H1 (cell line): ENCODE measurements around the gene KRT9. TPM values are rescaled to one million over a fixed set of nuclear protein-coding genes. Genes with fewer than 3 reads are reported as not detected.

Experiments used
- CTCF ChIA-PET: fragments of 300-600 bp; sonication (Branson Sonifier 250); formaldehyde crosslinking; loops from one replicate; lab custom pipeline; 2021; ENCODE audit not compliant: partially characterized antibody; lab: Charles Lee
- POLR2A ChIA-PET: fragments of 300-600 bp; sonication (Branson Sonifier 250); formaldehyde crosslinking; loops from one replicate; lab custom pipeline; 2021; ENCODE audit warnings: inconsistent platforms; ENCODE audit not compliant: partially characterized antibody; lab: Charles Lee
- DNase-seq, 2 experiments: peaks; one replicate each; pipeline versions ENCODE4 v3.0.0 to v3.0.0-alpha.2; 2010 to 2022; ENCODE audit warnings: low spot score in 2 of 2, low read depth in 1 of 2, mixed read lengths in 1 of 2
- FAIRE-seq: peaks from 2 replicates; lab custom pipeline; 2011; peaks lifted over from hg19 to GRCh38; lab: Jason Lieb, UNC
- H2AFZ ChIP-seq: 2 replicates; pipeline ENCODE4 v1.8.1; 2012; ENCODE audit warnings: low read length, inconsistent platforms
- H2AK5ac ChIP-seq: 2 replicates; pipeline ENCODE4 v1.6.1; 2013; ENCODE audit warnings: low read depth, low read length
- H2BK120ac ChIP-seq: replicated peaks from 2 replicates; pipeline ENCODE3; 2013; ENCODE audit warnings: low read depth, low read length, inconsistent platforms
- H2BK12ac ChIP-seq: 2 replicates; pipeline ENCODE4 v1.6.1; 2013; ENCODE audit warnings: low read depth, low read length
- H2BK15ac ChIP-seq: 2 replicates; pipeline ENCODE4 v1.6.1; 2013; ENCODE audit warnings: low read length
- H2BK20ac ChIP-seq: 2 replicates; pipeline ENCODE4 v1.6.1; 2013; ENCODE audit warnings: low read length
- H2BK5ac ChIP-seq: 2 replicates; pipeline ENCODE4 v1.6.1; 2013; ENCODE audit warnings: low read depth, low read length
- H3K14ac ChIP-seq: 2 replicates; pipeline ENCODE4 v1.6.1; 2013; ENCODE audit warnings: inconsistent platforms; ENCODE audit not compliant: insufficient read length
- H3K18ac ChIP-seq: 2 replicates; pipeline ENCODE4 v1.6.1; 2013; ENCODE audit warnings: low read length; ENCODE audit errors: extremely low read depth
- H3K23ac ChIP-seq: 2 replicates; pipeline ENCODE4 v1.6.1; 2013; ENCODE audit warnings: inconsistent platforms; ENCODE audit not compliant: insufficient read length
- H3K23me2 ChIP-seq: 2 replicates; pipeline ENCODE4 v1.6.1; 2013; ENCODE audit warnings: low read depth, low read length
- H3K27ac ChIP-seq: 2 replicates; pipeline ENCODE4 v1.6.1; 2011; ENCODE audit warnings: low read depth, low read length, inconsistent platforms
- H3K27me3 ChIP-seq, 4 experiments: replicated peaks in 1 of 4; 1 replicate in 1 of 4; 2 replicates in 3 of 4; pipeline versions ENCODE4 v1.6.1 to v1.8.1; 2011 to 2013; ENCODE audit warnings: low read length in 3 of 4, mild to moderate bottlenecking in 3 of 4, inconsistent platforms in 2 of 4, mixed read lengths in 2 of 4, moderate library complexity in 1 of 4; ENCODE audit not compliant: control insufficient read depth in 3 of 4, insufficient read depth in 3 of 4; ENCODE audit errors: extremely low read depth in 1 of 4
- H3K36me3 ChIP-seq, 4 experiments: 2 replicates each; pipeline versions ENCODE4 v1.6.1 to v1.8.1; 2011 to 2013; ENCODE audit warnings: mild to moderate bottlenecking in 4 of 4, low read length in 3 of 4, moderate library complexity in 2 of 4, control low read depth in 1 of 4, inconsistent platforms in 1 of 4; ENCODE audit not compliant: insufficient read depth in 4 of 4, control insufficient read depth in 2 of 4
- H3K4ac ChIP-seq: replicated peaks from 2 replicates; pipeline ENCODE3; 2013; ENCODE audit warnings: low read length, low read depth, mixed read lengths, inconsistent platforms; ENCODE audit not compliant: insufficient read length
- H3K4me1 ChIP-seq, 4 experiments: replicated peaks in 1 of 4; 1 replicate in 1 of 4; 2 replicates in 3 of 4; pipeline versions ENCODE4 v1.6.1 to v1.8.1; 2011 to 2013; ENCODE audit warnings: low read length in 3 of 4, inconsistent platforms in 2 of 4, mixed read lengths in 1 of 4; ENCODE audit not compliant: insufficient read depth in 4 of 4, control insufficient read depth in 3 of 4
- H3K4me2 ChIP-seq, 2 experiments: 2 replicates each; pipeline versions ENCODE4 v1.6.1 to v1.8.1; 2011 to 2013; ENCODE audit warnings: low read depth in 2 of 2, low read length in 2 of 2, control low read depth in 1 of 2, inconsistent platforms in 1 of 2, mild to moderate bottlenecking in 1 of 2; ENCODE audit not compliant: insufficient read depth in 1 of 2
- H3K4me3 ChIP-seq, 4 experiments: fragments of 200-600, 300-600 bp in 1 of 4; sonication (generic), shearing (Covaris generic), sonication (Bioruptor Twin) in 1 of 4; 2 replicates each; pipeline versions ENCODE4 v1.5.1 to v1.8.1; 2011 to 2016; ENCODE audit warnings: low read length in 4 of 4, low read depth in 3 of 4, control low read depth in 2 of 4, inconsistent platforms in 2 of 4, mild to moderate bottlenecking in 2 of 4, mixed read lengths in 1 of 4, moderate library complexity in 1 of 4; ENCODE audit not compliant: insufficient read depth in 2 of 4; ENCODE audit errors: extremely low read depth in 1 of 4
- H3K56ac ChIP-seq: replicated peaks from 2 replicates; pipeline ENCODE3; 2013; ENCODE audit warnings: low read depth, mild to moderate bottlenecking, mixed read lengths, low read length, inconsistent platforms; ENCODE audit not compliant: insufficient read length
- H3K79me1 ChIP-seq: 2 replicates; pipeline ENCODE4 v1.6.1; 2013; ENCODE audit warnings: low read depth, low read length, control low read depth
- H3K79me2 ChIP-seq, 2 experiments: 2 replicates each; pipeline versions ENCODE4 v1.6.1 to v1.8.1; 2012 to 2013; ENCODE audit warnings: low read length in 2 of 2, mild to moderate bottlenecking in 2 of 2, inconsistent platforms in 1 of 2; ENCODE audit not compliant: insufficient read depth in 2 of 2, control insufficient read depth in 1 of 2
- H3K9ac ChIP-seq, 4 experiments: replicated peaks in 1 of 4; 1 replicate in 1 of 4; 2 replicates in 3 of 4; pipeline versions ENCODE4 v1.6.1 to v1.8.1; 2011 to 2013; ENCODE audit warnings: low read depth in 3 of 4, low read length in 3 of 4, control low read depth in 2 of 4, mild to moderate bottlenecking in 2 of 4, moderate library complexity in 2 of 4, inconsistent platforms in 1 of 4; ENCODE audit errors: extremely low read depth in 1 of 4
- H3K9me3 ChIP-seq, 2 experiments: 2 replicates each; pipeline versions ENCODE4 v1.6.1 to v1.8.1; 2012 to 2013; ENCODE audit warnings: mild to moderate bottlenecking in 2 of 2, moderate library complexity in 2 of 2, control low read depth in 1 of 2, inconsistent platforms in 1 of 2, low read depth in 1 of 2, low read length in 1 of 2, mixed read lengths in 1 of 2; ENCODE audit not compliant: insufficient read depth in 2 of 2
- H4K20me1 ChIP-seq, 2 experiments: replicated peaks in 1 of 2; 2 replicates each; pipeline versions ENCODE3 to v1.8.1; 2011 to 2013; ENCODE audit warnings: inconsistent platforms in 2 of 2, low read length in 2 of 2, mild to moderate bottlenecking in 1 of 2; ENCODE audit not compliant: insufficient read depth in 2 of 2, control insufficient read depth in 1 of 2
- H4K5ac ChIP-seq: 2 replicates; pipeline ENCODE4 v1.6.1; 2013; ENCODE audit warnings: low read length, low read depth, mixed read lengths, inconsistent platforms; ENCODE audit not compliant: insufficient read length
- H4K8ac ChIP-seq: 2 replicates; pipeline ENCODE4 v1.8.0; 2013; ENCODE audit warnings: mild to moderate bottlenecking, moderate library complexity, low read length, inconsistent platforms; ENCODE audit not compliant: insufficient read depth; ENCODE audit errors: extremely low read depth
- H4K91ac ChIP-seq: replicated peaks from 2 replicates; pipeline ENCODE3; 2013; ENCODE audit warnings: low read length, mixed read lengths, inconsistent platforms; ENCODE audit not compliant: insufficient read length
- CTCF ChIP-seq, 3 experiments: IDR thresholded peaks; 1 replicate in 2 of 3; 2 replicates in 1 of 3; pipeline versions ENCODE4 v1.5.1 to v1.6.1; 2011; ENCODE audit warnings: low read length in 3 of 3, mild to moderate bottlenecking in 3 of 3, inconsistent platforms in 2 of 3, low read depth in 1 of 3, moderate library complexity in 1 of 3; ENCODE audit not compliant: insufficient read depth in 1 of 3; ENCODE audit errors: control extremely low read depth in 1 of 3
- EGR1 ChIP-seq: IDR thresholded peaks from 2 replicates; pipeline ENCODE4 v1.6.1; 2011; ENCODE audit warnings: low read depth, low read length, borderline replicate concordance
- KDM1A ChIP-seq: fragments of 200-600, 300-600 bp; sonication (generic); IDR thresholded peaks from 2 replicates; pipeline ENCODE4 v1.7.1; 2016; ENCODE audit warnings: mild to moderate bottlenecking, low read length, borderline replicate concordance
- WGBS, 2 experiments: shearing (Covaris generic) in 1 of 2; methylation state at CpG; one replicate each; pipeline versions ENCODE4 v1.1.6 to v1.1.7; 2013 to 2015; ENCODE audit warnings: low lambda C conversion rate in 2 of 2, mixed read lengths in 2 of 2, inconsistent platforms in 1 of 2, low coverage in 1 of 2, missing lambda C conversion rate in 1 of 2; ENCODE audit not compliant: insufficient replicate concordance in 2 of 2, insufficient coverage in 1 of 2, insufficient read length in 1 of 2; ENCODE audit errors: extremely low coverage in 1 of 2, missing lambda C conversion rate in 1 of 2; 5-methylcytosine and 5-hydroxymethylcytosine counted together
- polyA plus RNA-seq, 7 experiments: library from polyadenylated mRNA; depleted of rRNA in 3 of 7; stranded (reverse) in 5 of 7; unstranded in 2 of 7; fragments of >200 nt in 5 of 7; fragments of 200-250 nt in 2 of 7; gene quantifications; 1 replicate in 5 of 7; 2 replicates in 1 of 7; 4 replicates in 1 of 7; pipeline versions ENCODE4 v1.2.1 to v1.2.3, GENCODE V29; 2011 to 2013; ENCODE audit warnings: missing spikeins in 2 of 7, mixed read lengths in 2 of 7
- total RNA-seq: library from RNA; stranded (reverse); fragmentation: NEBNext Ultra II Directional; extraction: Animal tissue kit (Norgen Biotek cat#: 25700); gene quantifications from 2 replicates; pipeline ENCODE4 v1.2.1, GENCODE V29; 2021

KRT9 gene
- total and polyA plus RNA-seq, 2 of the 8 experiments (the other 6 are each of a cell fraction or from before 2014, with no cell fraction given), result not detected

DNA sequence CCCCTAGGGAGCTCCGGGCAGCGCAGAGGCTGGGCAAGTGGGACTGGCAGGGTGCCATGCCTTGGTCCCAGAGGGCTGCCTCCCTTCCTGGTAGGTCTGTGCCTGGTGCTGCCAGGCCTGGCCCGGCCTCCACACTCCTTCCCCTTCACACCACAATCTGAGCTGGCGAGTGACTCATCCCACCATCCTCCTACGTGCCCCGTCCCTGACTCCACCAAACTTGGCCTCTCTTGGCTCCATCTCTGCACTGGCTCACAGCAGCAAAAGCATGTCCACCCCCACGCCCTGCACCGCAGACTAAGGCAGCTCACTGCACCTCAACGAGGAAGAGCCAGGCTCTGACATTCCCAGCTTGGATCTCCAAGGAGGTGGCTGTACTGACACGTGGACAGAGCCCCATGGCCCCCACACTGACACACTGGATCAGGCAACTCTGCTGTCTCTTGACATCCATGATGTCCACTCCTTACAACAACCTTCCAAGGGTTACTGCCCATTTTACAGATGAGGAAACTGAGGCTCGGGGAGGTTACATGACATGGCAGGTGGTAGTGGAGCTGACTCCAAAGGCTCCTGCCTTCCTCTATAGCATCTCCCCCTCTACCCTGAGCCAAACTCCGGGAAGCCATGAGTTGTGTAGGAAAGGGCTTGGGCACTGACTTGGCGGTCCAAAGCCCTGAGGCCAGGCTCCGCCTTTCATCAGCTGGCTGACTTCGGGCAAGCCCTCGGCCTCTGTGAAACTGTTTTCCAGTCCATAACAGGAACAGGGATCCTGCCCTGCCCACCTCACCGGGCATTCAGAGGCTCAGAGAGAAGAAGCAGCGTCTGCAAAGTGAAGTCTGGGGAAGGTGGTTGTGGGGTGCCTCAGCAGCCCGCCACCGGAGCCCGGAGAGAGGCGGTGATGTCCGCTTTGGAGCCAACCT is 23.7 kb downstream of the KRT9 start:
- H3K56ac ChIP-seq, result no peak overlapping the region
- H3K4ac ChIP-seq, result peak overlapping the region; percentile 13
- H3K4me2 ChIP-seq, result peak overlapping the region in 1 of 2 experiments; percentile 59; a peak in 3 of 4 replicates
- no peaks in the 10 kb centered on the region for H3K36me3 ChIP-seq
- H2AK5ac ChIP-seq, result peak overlapping the region; percentile 11; the same call in 1 of the 2 replicates
- peak overlapping the region; percentile 60 for H4K8ac ChIP-seq
- no peaks in the 10 kb centered on the region; the same call in 1 of the 2 replicates for H3K23me2 ChIP-seq
- 0 out of 7 replicates have a peak overlapping the region, but pooled peaks of 1 of the 4 experiments have one; percentile 9 for H3K9ac ChIP-seq
- no peaks in the 10 kb centered on the region; a peak in 1 of 4 replicates for H3K9me3 ChIP-seq
- no peak overlapping the region for H2BK120ac ChIP-seq
- no peak overlapping the region for H3K23ac ChIP-seq
- H2BK15ac ChIP-seq, result peak overlapping the region; percentile 82
- 81% methylated on average over 17 of the region's 23 CpGs; no CpG with 5 or more reads in 1 of the 2 experiments for WGBS, 2 experiments
- H3K4me1 ChIP-seq, result peaks cover 8 to 24% (median 13%) of the 10 kb centered on the region in 4 experiments
- CTCF ChIA-PET, result interaction anchor here (0.6 to 21.2 kb wide), 77 partner anchors 8 to 739 kb away, joined by 3 to 492 read pairs (median 6); partner anchors contain the start of genes EIF1, KRT13, KRT15 and KRT16
- DNase-seq (no peak), FAIRE-seq (no peak)
- no peak overlapping the region for H4K5ac ChIP-seq
- peak overlapping the region; percentile 59 for H4K91ac ChIP-seq
- TF ChIP-seq EGR1, result no peak
- no peak for TF ChIP-seq CTCF (IDR thresholded peaks at IDR 0.05; ENCODE audit: control extremely low read depth in 1 of 3, insufficient read depth in 1 of 3, low read depth in 1 of 3, low read length in 3 of 3)
- TF ChIP-seq KDM1A, result 0 out of 2 replicates have a peak, but pooled peaks have one; percentile 69
- TF ChIP-seq, all 59 proteins: peak for 1
- POLR2A ChIA-PET, result interaction anchor here (0.6 to 16.2 kb wide), 13 partner anchors 11 to 141 kb away, joined by 3 to 293 read pairs (median 5); partner anchors contain the start of genes EIF1 and KRT19
- H2BK20ac ChIP-seq, result peak overlapping the region; percentile 97
- H3K27ac ChIP-seq, result 0 out of 2 replicates have a peak overlapping the region, but pooled peaks have one; percentile 26
- H2AFZ ChIP-seq, result peak overlapping the region; percentile 88; the same call in 1 of the 2 replicates
- H3K4me3 ChIP-seq, result peak overlapping the region in 1 of 4 experiments; percentile 43; a peak in 4 of 8 replicates
- peak overlapping the region; percentile 75 for H3K18ac ChIP-seq
- H3K14ac ChIP-seq, result no peak overlapping the region
- no peaks in the 10 kb centered on the region for H3K79me1 ChIP-seq
- no peaks in the 10 kb centered on the region for H4K20me1 ChIP-seq
- H2BK5ac ChIP-seq, result peak overlapping the region; percentile 73; the same call in 1 of the 2 replicates
- no peaks in the 10 kb centered on the region; a peak in 2 of 7 replicates for H3K27me3 ChIP-seq
- H3K79me2 ChIP-seq, result no peaks in the 10 kb centered on the region
- peak overlapping the region; percentile 99 for H2BK12ac ChIP-seq
